Retinal pigment epithelial cell (primary cell): ENCODE results near the gene ZNF366.

Source experiments
- DNase-seq: peaks from one replicate; pipeline ENCODE4 v3.0.0-alpha.2; 2010; ENCODE audit warnings: low read depth
- H3K4me3 ChIP-seq: 2 replicates; pipeline ENCODE4 v1.5.1; 2011; ENCODE audit warnings: mild to moderate bottlenecking, low read length, control low read depth, moderate library complexity
- CTCF ChIP-seq: conservative IDR thresholded peaks from 2 replicates; pipeline ENCODE4 v1.5.1; 2011; ENCODE audit warnings: low read depth, low read length, control low read depth, inconsistent platforms

Gene ZNF366

GRCh38 chr5:72470826-72471225, 36.4 kb downstream of the ZNF366 start:
- no peak for TF ChIP-seq CTCF
- DNase-seq: peak; percentile 22

GRCh38 chr5:72468606-72469005, 38.6 kb downstream of the ZNF366 start:
- no peak for DNase-seq
- TF ChIP-seq CTCF: no peak
- H3K4me3 ChIP-seq: no peak overlapping the region

More at GRCh38 chr5:72470826-72471225, 36.4 kb downstream of the ZNF366 start:
- no peak overlapping the region for H3K4me3 ChIP-seq

- DNase-seq: no peak
These were observed 39.2 kb downstream of the ZNF366 start for GRCh38 chr5:72468024-72468423.

DNA sequence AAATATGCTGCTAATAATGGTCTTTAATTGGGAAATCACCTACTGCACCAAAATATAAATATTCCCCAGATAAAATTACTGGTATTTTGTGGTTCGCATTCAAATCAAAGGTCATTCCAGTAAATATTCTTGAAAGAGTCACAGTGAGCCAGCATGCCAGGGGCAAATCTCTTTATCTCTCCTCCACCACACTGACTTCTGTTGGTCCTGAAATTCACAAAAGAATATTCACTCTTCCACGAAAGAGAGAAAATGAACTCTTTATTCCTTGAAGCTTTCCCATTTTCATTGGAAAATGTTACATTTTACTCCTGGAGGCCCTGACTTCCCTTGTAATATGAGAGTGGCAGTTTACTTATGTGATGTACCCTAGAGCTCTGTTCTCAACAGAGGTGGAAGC, 39.7 kb downstream of the ZNF366 start:
- H3K4me3 ChIP-seq: no peak overlapping the region
- no peak for TF ChIP-seq CTCF
- no peak for DNase-seq

More at GRCh38 chr5:72468024-72468423, 39.2 kb downstream of the ZNF366 start:
- TF ChIP-seq CTCF: no peak
- H3K4me3 ChIP-seq: no peak overlapping the region

GRCh38 chr5:72465601-72466563, 41.3 kb downstream of the ZNF366 start:
- TF ChIP-seq CTCF: no peak
- peak; percentile 29 for DNase-seq

GRCh38 chr5:72465066-72465465, 42.1 kb downstream of the ZNF366 start:
- no peak for DNase-seq
- H3K4me3 ChIP-seq: no peak overlapping the region
- TF ChIP-seq CTCF: no peak

More at GRCh38 chr5:72465601-72466563, 41.3 kb downstream of the ZNF366 start:
- no peak overlapping the region for H3K4me3 ChIP-seq

DNA sequence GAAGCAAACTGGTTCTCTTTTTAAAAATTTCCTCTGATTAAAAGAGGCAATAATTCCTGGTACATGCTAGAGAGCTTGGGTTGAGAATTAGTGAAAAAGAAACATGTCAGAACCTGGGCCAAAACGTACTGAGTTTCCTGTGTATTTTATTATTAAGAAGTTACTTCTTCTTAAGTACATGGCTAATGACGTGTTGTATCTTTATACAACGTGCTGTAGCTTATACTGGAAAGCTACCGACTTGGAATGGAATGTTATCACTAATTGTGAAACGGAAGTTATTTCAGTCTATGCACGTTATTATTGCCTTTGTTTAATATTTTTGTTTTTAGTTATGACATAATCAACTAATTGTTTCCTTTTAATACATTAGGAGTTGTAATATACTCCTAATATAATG, 43.1 kb downstream of the ZNF366 start:
- no peak for TF ChIP-seq CTCF
- H3K4me3 ChIP-seq: no peak overlapping the region
- no peak for DNase-seq
